Adrenal gland (tissue), 12 donors: ENCODE data around the gene SLC2A13. TPM values are rescaled to one million over a fixed set of nuclear protein-coding genes. Genes with fewer than 3 reads are reported as not detected.

Experiments used
- DNase-seq, 7 donors: peaks; one replicate each; pipeline ENCODE4 v3.0.0-alpha.2; 2019 to 2020
- H3K27ac ChIP-seq, 5 donors: fragments of 200-600 bp; sonication (generic) in 4 of 5; 1 replicate in 3 of 5; 2 replicates in 2 of 5; pipeline versions ENCODE4 v1.5.1 to v1.8.0; 2016 to 2020; ENCODE audit warnings: mild to moderate bottlenecking in 1 of 5
- H3K27me3 ChIP-seq: fragments of 200-600 bp; 2 replicates; pipeline ENCODE4 v1.8.0; 2021
- H3K36me3 ChIP-seq, 2 donors: fragments of 200-600 bp; replicated peaks in 1 of 2; 1 replicate in 1 of 2; 2 replicates in 1 of 2; pipeline versions ENCODE4 v1.5.1 to v1.8.0; 2018 to 2022
- H3K4me1 ChIP-seq, 2 donors: fragments of 200-600 bp; replicated peaks in 1 of 2; 1 replicate in 1 of 2; 2 replicates in 1 of 2; pipeline versions ENCODE4 v1.5.1 to v1.8.0; 2018 to 2021
- H3K4me3 ChIP-seq, 4 donors: fragments of 200-600 bp; sonication (generic) in 3 of 4; one replicate each; pipeline ENCODE4 v1.5.1; 2016 to 2018
- H3K9me3 ChIP-seq, 3 donors: fragments of 200-600 bp; sonication (generic) in 1 of 3; replicated peaks in 1 of 3; 1 replicate in 2 of 3; 2 replicates in 1 of 3; pipeline versions ENCODE4 v1.5.1 to v1.8.0; 2016 to 2021
- CTCF ChIP-seq, 6 experiments: fragments of 450-650 bp in 4 of 6; fragments of 200-600 bp in 2 of 6; sonication (generic) in 1 of 6; IDR thresholded peaks; 1 replicate in 5 of 6; 2 replicates in 1 of 6; pipeline versions ENCODE4 v1.5.1 to v1.8.0; 2016 to 2021; ENCODE audit warnings: antibody characterized with exemption in 6 of 6, mild to moderate bottlenecking in 2 of 6, moderate library complexity in 1 of 6
- POLR2A ChIP-seq, 2 donors: fragments of 450-650 bp; IDR thresholded peaks; one replicate each; pipeline ENCODE4 v1.6.1; 2017; ENCODE audit warnings: antibody characterized with exemption in 2 of 2, mild to moderate bottlenecking in 2 of 2, moderate library complexity in 1 of 2
- WGBS, 4 donors: extraction: QIAGEN DNeasy Blood & Tissue Kit in 2 of 4; methylation state at CpG; one replicate each; pipeline versions ENCODE4 v1.1.5 to v1.1.7; 2013 to 2017; 5-methylcytosine and 5-hydroxymethylcytosine counted together
- intact Hi-C, 2 donors: fragments of 100-400 bp; cut with DNase I; formaldehyde crosslinking; loops; one replicate each; pipeline versions ENCODE4 v1.14.1 to v1.15.0; 2022 to 2023
- polyA plus RNA-seq, 3 donors: library from polyadenylated mRNA; stranded (reverse); fragments of 200-250 nt in 2 of 3; fragments of 350-450 nt in 1 of 3; fragmentation: Illumina TruSeq in 1 of 3; extraction: RNeasy Lipid Tissue Mini Kit (QIAGEN cat#74804) in 1 of 3; gene quantifications; one replicate each; pipeline ENCODE4 v1.2.3, GENCODE V29; 2013 to 2014
- total RNA-seq, 9 donors: library from RNA; depleted of rRNA in 4 of 9; stranded (reverse); fragments of >200 nt in 4 of 9; fragments of 120-200 nt in 1 of 9; fragmentation: NEBNext Ultra II Directional in 1 of 9; extraction: Animal tissue kit (Norgen Biotek cat#: 25700) in 1 of 9; gene quantifications; one replicate each; pipeline versions ENCODE4 v1.1.0 to v1.2.4, GENCODE V29; 2013 to 2023
- donor health status: healthy with polysubstance abuse.
- donor health status: Bipolar disorder and iron deficiency.
- donor health status: DM: yes; HTN: yes; CAD: no.
- donor health status: DM: no; HTN: no; CAD: no.
- donor health status: DM: no; HTN: no; CAD: no.
- donor health status: DM: yes; HTN: yes; CAD: no.

SLC2A13 gene
- total and polyA plus RNA-seq, 12 donors = 3.5 to 49.1 (median 27.0) TPM

DNA sequence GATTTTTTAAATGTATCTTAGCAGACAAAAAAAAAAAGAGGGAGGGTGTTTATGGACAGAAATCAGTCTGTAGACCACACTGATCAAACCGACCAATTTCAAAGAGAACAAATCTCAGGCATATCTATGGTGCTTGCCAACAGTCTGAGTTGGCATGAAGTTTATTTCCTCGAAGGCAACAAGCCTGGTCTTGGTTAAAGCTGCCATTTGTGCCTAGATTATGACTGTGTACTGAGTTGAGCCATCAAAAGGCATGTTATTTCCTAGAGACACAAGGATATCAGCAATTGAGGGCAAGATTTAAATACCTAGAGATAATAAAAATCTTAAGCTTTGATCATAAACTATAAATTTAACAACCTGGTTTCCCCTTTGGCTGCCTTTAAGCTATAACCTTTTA, 119.2 kb downstream of the SLC2A13 start:
- DNase-seq = no peak
- intact Hi-C loops = no loop called here
- H3K4me3 ChIP-seq = no peak overlapping the region
- no peaks in the 10 kb centered on the region for H3K9me3 ChIP-seq
- TF ChIP-seq CTCF (IDR thresholded peaks at IDR 0.05) (no peak), POLR2A (IDR thresholded peaks at IDR 0.05) (no peak)
- H3K36me3 ChIP-seq = no peaks in the 10 kb centered on the region
- 74 to 81% (median 77%) methylated on average over 2 of the region's 2 CpGs for WGBS, 4 donors
- H3K27me3 ChIP-seq = no peaks in the 10 kb centered on the region
- H3K4me1 ChIP-seq = no peaks in the 10 kb centered on the region
- H3K27ac ChIP-seq = no peak overlapping the region

GRCh38 chr12:39984670-39985069, 121.2 kb downstream of the SLC2A13 start:
- intact Hi-C loops = no loop called here
- DNase-seq = no peak
- 76 to 90% (median 85%) methylated on average over 5 of the region's 5 CpGs for WGBS, 4 donors
- Histone ChIP-seq H3K4me3 (no peak overlapping the region), H3K27me3 (no peaks in the 10 kb centered on the region), H3K27ac (no peak overlapping the region), H3K4me1 (no peaks in the 10 kb centered on the region), H3K9me3 (no peaks in the 10 kb centered on the region), H3K36me3 (no peaks in the 10 kb centered on the region)
- TF ChIP-seq CTCF (IDR thresholded peaks at IDR 0.05) (no peak), POLR2A (IDR thresholded peaks at IDR 0.05) (no peak)

DNA sequence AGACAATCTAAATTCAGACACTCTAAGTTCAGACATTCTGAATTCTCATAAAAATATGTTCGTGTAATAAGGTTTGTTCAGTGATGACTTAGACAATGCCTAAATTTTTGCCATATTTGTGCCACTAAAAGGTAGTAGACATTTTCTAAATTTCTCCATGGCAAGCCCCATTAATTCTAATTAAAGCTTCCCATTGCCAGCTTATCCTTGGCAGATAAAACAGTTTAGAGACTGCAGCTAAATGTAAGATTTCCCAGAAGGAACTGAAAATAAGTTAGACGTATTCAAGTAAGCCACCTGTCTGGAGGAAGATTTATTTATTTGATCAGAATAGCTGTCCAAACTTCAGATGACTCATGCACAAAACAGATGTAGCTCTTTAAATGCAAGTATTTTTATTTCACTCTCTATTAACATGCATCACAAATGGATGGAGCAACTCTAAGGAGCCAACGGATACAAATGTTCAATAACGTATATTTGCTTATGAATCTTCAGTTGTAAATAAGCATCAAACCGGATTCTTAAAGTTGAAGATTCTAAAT, 130.4 kb downstream of the SLC2A13 start:
- Histone ChIP-seq H3K9me3 (no peaks in the 10 kb centered on the region), H3K27ac (no peak overlapping the region), H3K4me3 (no peak overlapping the region), H3K4me1 (no peaks in the 10 kb centered on the region), H3K36me3 (no peaks in the 10 kb centered on the region), H3K27me3 (no peaks in the 10 kb centered on the region)
- WGBS, 4 donors = 65 to 74% (median 70%) methylated on average over 5 of the region's 5 CpGs
- TF ChIP-seq CTCF (IDR thresholded peaks at IDR 0.05) = no peak
- no peak for TF ChIP-seq POLR2A (IDR thresholded peaks at IDR 0.05)
- DNase-seq = no peak
- intact Hi-C loops = no loop called here

GRCh38 chr12:39972119-39972518, 133.8 kb downstream of the SLC2A13 start:
- Histone ChIP-seq H3K36me3 (no peaks in the 10 kb centered on the region), H3K27ac (no peak overlapping the region), H3K9me3 (no peaks in the 10 kb centered on the region), H3K27me3 (no peaks in the 10 kb centered on the region), H3K4me3 (no peak overlapping the region), H3K4me1 (no peaks in the 10 kb centered on the region)
- TF ChIP-seq POLR2A (IDR thresholded peaks at IDR 0.05) = no peak
- no peak for TF ChIP-seq CTCF (IDR thresholded peaks at IDR 0.05)
- intact Hi-C loops = no loop called here
- DNase-seq = no peak
- 50 to 100% (median 97%) methylated on average over 1 of the region's 1 CpG for WGBS, 4 donors
